GM18867 (cell line): ENCODE measurements around the gene SLC19A1.

Experiments
- ATAC-seq: cut with Tn5 transposase; IDR thresholded peaks from one replicate; pipeline ENCODE4 v1.9.1; 2021; ENCODE audit warnings: mild to moderate bottlenecking, moderate library complexity; ENCODE audit not compliant: unreplicated experiment

SLC19A1 gene

GRCh38 chr21:45542242-45542666, at the start of gene SLC19A1:
TSS of gene SLC19A1 (minus strand) at chr21:45542440. CDS start at chr21:45537959, 4,481 bp downstream.
- ATAC-seq = peak; percentile 69

DNA sequence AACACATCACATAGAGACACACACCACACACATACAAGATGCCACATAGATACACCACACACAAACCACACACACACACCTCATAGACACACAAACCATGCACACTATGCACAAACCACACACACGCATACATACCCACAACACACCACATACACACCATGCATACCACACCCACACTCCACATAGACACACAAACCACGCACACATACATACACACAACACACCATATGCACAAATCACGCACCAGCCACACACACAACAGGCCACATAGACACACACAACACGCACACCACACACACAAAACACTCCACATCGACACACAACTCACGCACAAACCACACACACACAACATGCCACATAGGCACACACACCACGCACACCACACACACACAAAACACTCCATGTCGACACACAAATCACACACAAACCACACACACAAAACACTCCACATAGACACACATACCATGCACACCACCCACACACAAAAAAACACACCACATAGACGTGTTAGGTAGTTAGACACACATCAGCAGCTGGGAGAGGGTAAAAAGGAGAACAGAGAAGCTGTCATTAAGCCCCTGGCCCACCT, 49.5 kb upstream of the SLC19A1 start:
- ATAC-seq = no peak

DNA sequence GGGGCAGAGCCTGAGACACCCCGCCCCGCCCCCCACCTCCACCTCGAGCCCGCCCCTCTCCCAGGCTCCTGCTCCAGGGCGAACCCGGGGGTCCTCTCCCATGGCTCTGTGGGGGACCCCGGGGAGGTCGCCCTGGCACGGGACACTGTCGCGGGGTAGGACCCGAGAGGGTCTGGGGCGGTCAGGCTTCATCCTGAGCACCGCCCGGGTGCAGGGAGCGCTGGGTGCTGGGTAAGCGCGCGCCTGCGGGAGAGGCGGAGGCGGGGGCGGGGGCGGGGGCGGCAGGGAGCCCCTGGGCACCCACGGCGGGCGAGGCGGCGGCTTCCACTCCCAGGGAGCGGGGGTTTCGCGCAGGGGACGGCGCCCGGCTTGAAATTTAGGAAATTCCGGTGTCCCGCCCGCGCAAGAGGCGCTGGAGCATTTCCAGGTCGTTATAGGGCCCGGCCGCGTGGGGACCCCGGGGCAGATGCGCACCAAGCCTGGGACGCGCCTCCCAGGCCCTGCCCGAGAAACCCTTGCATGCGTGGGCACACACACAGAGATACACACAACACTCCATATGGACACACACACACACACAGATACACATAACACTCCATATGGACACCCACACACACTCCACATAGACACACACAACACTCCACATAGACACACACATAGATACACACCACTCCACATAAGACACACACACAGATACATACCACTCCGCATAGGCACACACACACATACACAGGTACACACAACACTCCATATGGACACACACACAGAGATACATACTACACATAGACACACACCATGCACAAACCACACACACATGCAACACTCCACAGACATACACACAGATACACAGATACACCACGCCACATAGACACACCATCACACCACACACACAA, 48.7 kb upstream of the SLC19A1 start:
- no peak for ATAC-seq

GRCh38 chr21:45590246-45590725, 48.0 kb upstream of the SLC19A1 start:
- no peak for ATAC-seq

- ATAC-seq = no peak
These were observed 47.5 kb upstream of the SLC19A1 start for GRCh38 chr21:45589686-45590245.

- ATAC-seq = no peak
These were observed 46.7 kb upstream of the SLC19A1 start for GRCh38 chr21:45588871-45589491.

GRCh38 chr21:45588086-45588825, 46.0 kb upstream of the SLC19A1 start:
- no peak for ATAC-seq

- no peak for ATAC-seq
These were observed 44.1 kb upstream of the SLC19A1 start for GRCh38 chr21:45586289-45586858.

DNA sequence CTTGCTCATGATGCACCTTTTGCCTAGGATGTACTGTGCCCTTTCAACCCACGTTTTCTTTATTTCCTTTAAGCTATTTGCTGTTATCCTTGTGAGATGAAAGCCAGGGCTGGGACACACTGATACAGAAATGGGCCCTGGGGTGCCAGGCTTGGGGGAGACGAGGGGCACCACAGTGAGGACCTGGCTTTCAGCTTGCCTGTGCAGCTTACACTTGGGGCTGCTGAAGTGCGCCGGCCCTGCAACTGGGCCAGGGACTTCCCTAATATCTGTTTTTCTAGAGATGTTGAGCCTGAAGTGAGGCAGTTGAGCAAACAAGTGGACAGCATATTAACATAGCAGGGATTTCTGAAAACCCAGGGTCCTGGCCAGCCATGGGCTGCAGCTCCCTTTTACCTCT, 42.5 kb upstream of the SLC19A1 start:
- ATAC-seq = no peak

GRCh38 chr21:45583831-45584509, 41.7 kb upstream of the SLC19A1 start:
- ATAC-seq = no peak

DNA sequence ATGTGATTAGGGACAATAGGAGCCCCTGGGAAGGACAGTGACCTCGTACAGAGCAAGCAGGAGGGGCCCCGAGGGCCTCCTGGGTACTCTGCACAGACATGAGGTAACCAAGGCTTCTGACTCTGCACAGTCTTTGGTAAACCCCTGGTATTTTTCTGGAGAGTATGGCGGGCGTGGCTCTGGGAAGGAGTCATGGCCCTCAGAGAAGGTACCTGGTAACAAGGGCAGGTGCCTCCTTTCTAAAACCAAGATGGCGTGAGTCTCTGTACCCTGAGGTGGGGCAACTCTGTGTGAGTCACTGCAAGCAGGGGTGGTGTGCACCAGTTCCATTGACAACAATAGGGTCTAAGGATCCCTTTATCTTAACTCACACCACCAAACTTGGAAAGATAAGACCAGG, 39.9 kb upstream of the SLC19A1 start:
- ATAC-seq = no peak

DNA sequence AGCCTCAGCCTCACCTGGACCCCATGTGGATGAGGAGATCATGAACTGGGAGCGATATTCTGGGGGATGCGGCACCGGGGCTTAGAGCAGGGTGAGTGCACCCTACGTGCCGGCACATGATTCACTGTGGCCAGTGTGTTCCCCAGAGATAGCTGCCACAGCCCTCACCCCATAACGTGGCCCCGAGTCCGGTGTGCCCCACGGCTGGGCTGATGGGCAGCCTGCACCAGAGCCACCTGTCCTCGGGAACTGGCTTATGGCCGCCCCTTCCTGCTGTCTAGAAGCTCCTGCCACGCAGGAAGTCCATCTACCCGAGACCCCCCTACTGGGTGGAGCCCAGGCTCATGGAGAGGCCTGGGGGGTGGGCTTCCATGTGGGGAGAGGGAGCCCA, 39.1 kb upstream of the SLC19A1 start:
- no peak for ATAC-seq

GRCh38 chr21:45580576-45581321, 38.5 kb upstream of the SLC19A1 start:
- no peak for ATAC-seq

GRCh38 chr21:45580181-45580575, 37.9 kb upstream of the SLC19A1 start:
- ATAC-seq = no peak

- ATAC-seq = no peak
These were observed 37.3 kb upstream of the SLC19A1 start for GRCh38 chr21:45579383-45580180.

DNA sequence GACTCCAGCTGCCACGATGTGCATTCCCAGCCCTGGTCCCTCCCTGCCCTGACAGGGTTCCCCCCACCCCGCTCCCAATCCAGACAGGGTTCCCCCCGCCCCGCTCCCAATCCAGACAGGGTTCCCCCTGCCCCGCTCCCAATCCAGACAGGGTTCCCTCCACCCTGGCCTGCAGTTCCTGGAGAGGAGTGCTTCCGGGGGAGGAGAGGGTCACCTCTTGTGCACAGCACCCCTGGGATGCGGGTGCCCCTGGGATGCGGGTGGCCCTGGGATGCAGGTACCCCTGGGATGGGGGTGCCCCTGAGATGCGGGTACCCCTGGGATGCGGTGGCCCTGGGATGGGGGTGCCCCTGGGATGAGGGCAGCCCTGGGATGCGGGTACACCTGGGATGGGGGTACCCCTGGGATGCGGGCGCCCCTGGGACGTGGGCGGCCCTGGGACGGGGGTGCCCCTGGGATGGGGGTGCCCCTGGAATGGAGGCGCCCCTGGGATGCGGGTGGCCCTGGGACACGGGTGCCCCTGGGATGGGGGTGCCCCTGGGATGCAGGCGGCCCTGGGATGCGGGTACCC, 36.7 kb upstream of the SLC19A1 start:
- ATAC-seq = no peak

DNA sequence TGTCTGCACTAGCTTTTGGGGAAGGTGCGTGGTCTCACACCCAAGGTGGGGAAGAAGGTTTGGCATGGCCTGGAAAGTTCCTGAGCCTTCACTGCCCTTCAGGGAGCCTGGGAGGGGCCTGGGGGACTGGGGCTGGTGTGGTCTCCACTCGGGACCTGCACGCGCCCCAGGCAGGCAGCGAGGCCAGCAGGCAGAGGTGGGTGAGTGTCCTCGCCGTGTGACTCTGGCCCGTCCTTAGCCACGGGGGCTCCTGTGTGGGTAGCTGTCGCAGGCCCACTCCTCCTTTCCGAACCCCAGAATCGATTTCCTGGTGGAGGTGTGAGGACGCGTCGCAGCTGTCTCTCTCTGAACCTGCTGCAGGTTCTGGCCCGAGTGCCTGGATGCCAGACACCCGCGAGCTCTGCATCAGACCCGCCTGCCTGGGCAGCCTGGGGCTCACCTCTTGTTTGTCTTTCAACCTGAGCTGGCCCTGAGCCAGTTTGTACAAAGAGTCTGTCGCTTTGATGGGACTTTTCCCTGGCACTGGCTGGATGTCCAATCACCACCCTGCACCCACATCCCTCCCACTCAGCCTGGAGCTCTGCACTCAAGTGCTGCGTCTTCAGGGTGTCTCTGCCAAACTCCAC, 36.0 kb upstream of the SLC19A1 start:
- ATAC-seq = no peak

GRCh38 chr21:45577801-45578175, 35.5 kb upstream of the SLC19A1 start:
- no peak for ATAC-seq
